Muscle of back (tissue), 11 donors: ENCODE data around the gene LARP4B. TPM values are rescaled to one million over a fixed set of nuclear protein-coding genes. Genes with fewer than 3 reads are reported as not detected.
A peak's percentile ranks its signal among the peaks of the same experiment; 100 is the strongest.

Experiments
- DNase-seq, 3 donors: peaks; one replicate each; pipeline versions ENCODE4 v3.0.0 to v3.0.0-alpha.2; 2013
- polyA plus RNA-seq, 10 donors: library from polyadenylated mRNA; unstranded; fragments of 120-200 nt; gene quantifications; one replicate each; pipeline ENCODE4 v1.2.1, GENCODE V29; 2013; ENCODE audit not compliant: insufficient read length in 10 of 10

The LARP4B gene
- polyA plus RNA-seq, 10 donors = 47.9 to 81.4 (median 59.1) TPM

DNA sequence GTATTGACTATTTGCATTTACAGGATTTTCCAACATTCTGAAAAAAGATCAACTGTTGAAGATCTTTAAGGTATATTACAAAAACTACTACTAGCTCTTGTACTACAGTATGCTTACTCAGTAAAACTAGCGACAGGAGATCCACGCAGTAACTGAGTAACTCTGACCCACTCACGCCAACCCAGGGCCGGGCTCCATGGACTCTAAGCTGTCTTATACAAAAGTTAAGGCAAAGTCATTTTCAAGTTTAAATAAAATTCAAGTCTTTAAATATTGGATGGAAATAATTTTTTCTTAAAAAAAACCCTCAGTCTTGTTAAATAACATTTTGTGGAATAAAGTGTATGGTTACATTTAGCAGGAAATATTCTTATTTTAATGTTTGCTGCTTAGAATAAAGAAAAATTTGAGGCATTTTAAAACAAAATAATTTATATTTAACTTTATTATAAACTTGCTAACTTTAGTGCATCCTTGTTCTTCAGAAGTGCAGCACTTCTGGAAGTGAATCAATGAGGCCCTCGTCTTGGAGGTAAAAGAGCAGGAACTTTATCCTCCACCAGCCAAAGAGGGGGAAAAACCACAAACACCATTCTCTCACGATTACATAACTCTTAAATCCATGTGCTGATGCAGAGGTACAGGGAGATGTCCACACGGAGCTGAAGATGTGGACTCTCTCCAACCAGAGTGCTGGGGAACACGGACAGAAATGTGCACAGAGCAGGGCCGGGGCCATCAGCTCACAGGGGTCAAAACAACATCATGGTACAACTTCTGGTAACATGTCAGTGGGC, 119.9 kb downstream of the LARP4B start:
- no peak for DNase-seq

DNA sequence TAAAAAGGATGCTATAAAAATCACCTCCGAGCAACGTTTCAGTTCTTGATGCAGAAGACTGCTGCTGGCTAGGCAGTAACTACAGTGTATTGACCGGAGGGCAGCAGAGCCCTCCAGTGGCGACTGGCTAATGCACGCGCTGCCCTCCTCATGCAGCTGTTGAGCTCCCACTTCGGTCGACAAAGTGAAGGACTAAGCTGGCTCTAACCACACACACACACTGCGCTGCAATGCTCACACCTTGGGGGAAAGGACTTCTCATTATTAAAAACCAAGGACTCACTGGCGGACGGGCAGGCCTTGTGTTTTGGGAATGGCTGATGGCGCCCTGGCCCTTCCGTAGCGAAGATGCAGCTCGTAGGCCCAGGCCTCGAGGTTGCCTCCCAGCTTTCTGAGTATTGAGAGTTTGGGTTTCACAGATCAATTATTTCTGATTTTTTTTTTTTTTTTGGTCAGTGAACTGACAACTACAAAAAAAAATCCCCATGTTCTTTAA, 121.1 kb downstream of the LARP4B start:
- DNase-seq = peak; percentile 26 to 66 (median 47)

DNA sequence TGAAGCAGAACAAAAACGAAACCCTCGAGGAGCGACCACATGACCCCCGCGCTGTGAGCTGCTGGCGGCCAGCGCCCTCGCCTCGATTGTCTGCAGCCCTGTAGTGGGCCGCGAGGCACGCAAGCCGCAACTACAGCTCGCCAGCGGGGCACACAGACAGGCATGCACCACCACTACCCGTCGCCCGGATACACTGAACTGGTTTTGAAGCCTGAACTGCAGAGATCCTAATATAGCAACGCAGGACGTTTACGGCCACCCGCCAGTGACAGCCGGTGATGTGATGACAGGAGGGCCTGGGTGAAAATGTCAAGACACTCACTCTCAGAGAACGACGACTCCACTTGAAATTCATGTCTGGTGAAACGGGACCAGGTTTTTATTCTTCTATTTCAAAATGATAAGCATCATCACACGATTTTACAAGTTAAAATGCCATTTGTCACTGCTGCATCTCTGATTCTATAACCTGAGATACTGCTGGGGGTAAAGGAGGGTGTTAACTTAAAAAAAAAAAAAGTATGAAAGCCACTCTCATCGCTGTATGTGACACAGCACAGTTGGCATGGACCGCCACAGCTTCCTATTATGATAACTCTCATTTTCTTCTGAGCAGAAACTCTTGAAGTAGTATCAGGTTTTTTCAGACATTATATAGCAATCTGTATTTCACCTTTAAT, 121.7 kb downstream of the LARP4B start:
- no peak for DNase-seq

DNA sequence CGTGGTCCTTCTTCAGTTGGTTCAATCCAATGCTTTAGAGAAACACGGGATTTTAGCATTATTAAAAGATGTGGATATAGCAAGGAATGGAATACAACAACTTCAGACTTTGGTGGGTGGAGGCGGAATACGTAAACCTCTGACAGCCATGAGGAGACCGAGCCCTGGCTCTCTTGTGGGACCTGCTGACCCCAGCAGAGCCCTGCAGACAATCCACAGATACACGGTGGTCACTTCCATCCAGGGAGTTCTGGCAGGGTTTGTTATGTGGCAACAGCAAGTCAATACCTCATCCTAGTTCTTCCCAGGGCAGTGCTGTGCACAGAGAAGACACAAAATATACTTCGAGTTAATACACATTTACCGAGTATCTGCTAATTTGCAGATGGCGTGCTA, 123.5 kb downstream of the LARP4B start:
- no peak for DNase-seq

DNA sequence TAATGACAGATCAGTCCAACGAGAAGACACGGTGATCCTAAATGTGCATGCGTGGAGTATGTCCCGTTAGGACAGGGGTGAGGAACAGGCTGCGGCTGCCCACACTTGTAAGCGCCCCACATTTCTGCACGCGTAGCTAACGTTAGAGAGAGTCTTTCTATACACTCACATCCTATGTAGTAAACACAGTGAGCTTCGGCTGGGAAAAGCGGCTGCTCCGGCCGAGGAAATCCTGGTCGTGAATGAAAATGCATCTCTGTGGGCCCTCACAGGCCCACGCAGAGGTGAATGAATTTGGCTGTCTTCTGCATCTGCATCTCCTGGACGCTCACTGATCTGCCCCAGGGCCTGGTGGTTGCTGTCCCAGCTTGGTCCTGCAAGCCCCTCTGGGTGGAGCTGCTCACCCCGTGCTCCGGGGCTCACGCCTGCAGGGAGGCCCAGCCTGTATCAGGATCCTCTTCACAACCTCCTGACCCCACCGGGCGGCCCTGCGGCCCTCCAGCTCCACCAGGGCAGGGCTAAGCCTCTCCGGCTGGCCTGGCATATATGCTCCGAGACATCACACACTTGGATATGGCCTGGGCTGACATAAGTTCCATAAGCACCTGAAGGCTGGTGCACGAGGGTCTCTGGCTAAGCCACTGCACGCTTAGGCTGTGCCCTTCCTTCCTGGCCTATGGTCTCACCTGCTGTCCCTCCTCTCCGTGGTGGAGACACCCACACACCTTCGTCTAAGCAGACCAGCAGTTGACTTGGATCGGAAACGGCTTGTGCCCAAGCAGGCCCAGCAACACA, 124.1 kb downstream of the LARP4B start:
- DNase-seq = no peak

DNA sequence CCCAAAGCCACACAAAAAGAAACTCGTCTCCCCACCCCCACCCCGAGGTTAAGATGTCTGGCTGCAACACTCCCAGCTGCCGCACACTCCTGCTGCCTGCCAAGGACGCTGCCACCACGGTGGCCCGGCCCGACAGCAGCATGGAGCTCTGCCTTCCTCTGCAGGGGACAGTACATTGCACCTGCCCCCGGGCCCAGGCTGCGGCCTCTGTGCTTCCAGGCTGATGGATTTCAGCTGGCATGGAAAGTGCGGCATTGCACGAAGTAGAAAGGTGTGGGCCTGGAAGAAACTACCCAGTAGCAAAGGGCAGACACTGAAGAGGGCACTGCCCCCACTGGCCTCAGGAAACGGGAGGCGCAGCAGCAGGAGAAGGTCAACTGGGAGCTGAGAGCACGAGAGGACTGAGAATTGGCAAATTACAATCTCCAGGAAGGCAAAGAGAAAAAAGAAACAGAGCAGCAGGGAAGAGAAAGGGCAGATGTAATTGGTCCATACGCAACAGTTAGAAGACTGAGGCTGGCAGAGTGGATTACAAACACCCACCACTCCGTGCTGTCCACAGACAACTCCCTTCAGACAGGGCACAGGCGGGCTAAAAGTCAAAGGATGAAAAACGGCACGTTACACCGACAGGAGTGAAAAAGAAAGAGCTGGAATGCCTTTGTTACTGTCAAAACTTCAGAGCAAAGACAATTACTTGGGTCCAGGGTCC, 124.9 kb downstream of the LARP4B start:
- no peak for DNase-seq

DNA sequence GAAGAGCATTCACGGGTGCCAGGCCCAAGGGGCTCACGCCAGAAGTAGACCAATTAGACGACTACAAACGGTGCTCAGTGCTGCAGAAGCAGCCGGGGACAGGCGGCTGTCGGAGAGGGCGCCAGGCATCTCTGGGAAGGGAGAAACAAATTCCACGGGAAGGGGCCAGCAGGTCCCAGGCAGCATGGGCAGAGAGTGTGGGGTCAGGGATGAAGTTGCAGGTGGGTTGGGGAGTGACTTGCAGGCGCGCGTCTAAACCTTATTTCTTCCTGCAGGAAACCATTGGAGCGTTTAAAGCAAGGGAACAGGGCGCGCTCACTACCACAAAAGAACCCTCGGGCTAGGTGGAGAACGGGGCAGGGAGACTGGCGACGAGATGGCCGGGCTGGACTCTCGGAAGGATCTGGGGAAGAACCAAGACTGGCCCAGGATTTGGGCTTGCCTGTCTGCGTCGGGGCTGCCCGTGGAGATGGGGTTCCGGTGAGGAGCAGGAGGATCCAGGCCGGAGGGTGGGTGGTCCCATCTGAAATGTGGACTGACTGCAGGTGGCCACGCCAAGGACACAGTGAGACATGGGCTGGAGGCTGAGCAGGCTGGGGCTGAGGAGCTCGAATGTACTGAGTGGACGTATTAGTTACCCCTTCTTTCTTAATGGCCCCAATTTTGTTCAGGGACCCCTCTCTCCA, 125.7 kb downstream of the LARP4B start:
- DNase-seq = no peak

DNA sequence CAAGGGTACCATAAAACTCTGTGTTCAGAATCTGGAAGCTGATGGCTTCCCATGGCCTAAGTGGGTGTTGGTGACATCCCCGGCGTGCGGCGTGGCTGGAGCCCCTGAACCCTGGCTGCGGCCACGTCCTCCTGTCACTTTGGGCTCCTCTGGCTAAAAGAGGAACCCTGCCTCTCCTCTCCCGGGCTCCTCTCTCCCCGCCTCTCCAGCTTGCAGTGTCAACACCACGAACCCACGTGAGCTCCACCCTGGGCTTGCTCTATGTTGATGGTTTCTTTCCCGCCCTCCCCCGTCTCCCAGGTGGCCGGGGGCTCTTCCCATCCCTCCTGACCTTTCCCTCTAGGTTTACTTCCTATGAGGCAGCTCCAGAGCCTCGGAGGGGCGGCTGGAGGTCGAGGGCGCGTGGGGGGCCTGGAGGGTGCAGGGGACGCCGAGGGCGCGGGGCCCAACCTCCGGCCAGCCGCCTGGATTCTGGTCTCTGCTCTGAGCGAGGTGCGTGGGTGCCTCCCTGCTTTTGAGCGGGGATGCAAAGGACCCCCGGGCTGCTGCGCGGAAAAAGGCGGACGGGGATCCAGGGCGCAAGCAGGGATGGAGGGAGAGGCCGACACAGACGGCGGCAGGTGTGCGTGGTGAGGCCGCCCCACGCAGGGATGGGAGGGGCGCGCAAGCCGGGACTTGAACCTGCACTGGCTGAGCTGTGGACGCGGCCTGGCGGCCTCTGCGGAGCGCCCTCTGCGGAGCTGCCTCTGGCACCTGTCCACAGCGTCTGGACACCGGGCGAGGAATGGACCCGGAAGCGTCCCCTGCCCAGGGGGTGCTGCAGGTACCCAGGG, 126.5 kb downstream of the LARP4B start:
- no peak for DNase-seq

DNA sequence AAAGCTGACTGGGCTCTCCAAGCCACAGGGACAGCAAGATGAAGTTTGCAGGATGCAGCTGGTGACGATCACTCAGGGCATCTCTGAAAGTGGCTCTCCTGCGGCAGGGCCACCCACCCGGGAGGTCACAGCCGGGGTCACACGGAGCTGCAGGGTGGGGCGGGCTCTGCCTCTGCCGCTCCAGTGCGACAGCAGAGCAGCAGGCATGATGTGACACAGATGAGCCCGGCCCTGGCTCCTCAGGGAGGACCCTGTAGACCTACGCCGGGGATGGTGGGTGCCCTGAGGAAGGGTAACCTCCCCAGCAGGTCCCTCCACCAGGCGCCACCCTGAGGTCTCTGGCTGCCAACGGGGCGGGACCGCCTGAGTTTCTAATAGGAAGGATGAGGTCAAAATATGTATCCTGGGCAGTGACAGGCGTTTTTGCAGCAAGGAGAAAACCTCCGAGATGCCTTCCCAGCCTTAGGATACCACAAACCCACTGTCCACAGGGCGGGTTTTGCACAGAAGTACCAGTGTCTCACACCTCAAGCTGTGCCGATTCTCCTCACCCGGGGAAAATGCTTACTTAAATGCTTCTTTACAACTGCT, 127.2 kb downstream of the LARP4B start:
- no peak for DNase-seq

DNA sequence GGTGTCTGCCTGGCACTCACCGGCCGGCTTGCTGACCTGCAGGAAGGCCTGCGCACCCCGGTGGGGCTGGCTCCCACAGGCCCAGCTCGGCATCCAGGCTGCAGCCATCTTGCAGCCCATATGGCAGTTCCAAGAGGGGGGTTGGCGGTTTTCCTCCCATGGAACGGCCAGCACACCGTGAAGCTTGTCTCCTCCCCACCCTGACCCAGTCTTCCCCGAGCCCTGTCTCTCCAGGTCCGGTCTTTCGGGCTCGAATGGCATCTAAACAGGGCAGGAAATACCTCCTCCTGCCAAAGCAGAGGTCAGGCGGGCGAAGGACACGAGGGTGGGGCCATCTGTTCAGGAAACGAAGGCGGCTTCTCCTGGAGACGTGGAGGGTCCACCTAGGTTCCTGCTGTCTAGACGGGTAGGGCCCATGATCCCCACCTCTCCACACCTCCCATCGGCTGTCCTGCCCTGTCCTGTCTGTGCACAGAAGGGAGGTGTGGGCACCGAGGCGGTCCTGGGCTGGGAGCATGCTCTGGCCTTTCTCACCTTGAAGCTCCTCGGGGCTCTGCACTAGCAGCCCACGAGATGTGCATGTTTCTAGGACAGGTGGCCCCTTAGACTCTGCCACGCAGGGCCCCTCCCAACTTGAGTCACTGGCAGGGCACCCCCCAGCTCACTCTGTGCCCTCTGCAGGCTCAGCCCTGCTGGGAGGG, 128.3 kb downstream of the LARP4B start:
- no peak for DNase-seq

DNA sequence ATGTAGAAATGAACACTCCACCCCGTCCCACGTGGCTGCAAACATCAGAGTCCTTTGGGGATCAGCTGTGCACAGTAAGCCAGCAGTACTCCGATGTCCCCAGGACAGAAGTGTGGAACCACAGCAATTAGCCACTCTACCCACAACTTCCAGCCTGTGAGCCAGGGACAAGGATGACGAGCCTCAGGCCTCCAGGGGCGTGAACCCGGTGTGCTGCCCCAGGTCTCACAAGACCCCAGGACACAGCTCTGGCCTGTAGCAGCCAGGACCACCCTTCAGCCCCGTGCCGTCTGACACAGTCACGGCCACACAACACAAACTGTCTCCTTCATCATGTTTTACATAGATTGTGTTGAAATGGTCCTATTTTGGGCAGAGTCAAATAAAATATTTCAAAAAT, 129.0 kb downstream of the LARP4B start:
- no peak for DNase-seq

DNA sequence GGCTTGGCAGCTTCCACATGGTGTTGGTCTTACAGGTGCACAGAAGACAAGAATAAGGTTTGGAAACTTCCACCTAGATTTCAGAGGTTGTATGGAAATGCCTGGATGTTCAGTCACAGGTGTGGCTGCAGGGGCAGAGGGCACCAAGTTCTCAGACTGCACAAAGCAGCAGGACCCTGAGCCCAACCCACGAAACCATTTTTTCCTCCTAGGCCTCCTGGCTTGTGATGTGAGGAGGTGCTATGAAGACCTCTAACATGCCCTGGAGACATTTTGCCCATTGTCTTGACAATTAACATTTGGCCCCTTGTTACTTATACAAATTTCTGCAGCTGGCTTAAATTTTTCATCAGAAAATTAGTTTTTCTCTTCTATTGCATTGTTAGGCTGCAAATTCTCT, 134.3 kb downstream of the LARP4B start:
- no peak for DNase-seq

DNA sequence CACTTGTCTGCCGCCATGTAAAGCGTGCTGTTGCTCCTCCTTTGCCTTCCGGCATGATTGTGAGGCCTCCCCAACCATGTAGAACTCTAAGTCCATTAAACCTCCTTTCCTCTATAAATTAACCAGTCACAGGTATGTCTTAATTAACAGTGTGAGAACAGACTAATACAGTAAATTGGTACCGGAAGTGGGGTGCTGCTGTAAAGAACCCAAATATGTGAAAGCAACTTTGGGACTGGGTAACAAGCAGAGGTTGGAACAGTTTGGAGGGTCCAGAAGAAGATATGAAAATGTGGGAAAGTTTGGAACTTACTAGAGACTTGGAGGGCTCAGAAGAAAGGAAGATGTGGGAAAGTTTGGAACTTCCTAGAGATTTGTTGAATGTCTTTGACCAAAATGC, 135.3 kb downstream of the LARP4B start:
- DNase-seq = no peak

DNA sequence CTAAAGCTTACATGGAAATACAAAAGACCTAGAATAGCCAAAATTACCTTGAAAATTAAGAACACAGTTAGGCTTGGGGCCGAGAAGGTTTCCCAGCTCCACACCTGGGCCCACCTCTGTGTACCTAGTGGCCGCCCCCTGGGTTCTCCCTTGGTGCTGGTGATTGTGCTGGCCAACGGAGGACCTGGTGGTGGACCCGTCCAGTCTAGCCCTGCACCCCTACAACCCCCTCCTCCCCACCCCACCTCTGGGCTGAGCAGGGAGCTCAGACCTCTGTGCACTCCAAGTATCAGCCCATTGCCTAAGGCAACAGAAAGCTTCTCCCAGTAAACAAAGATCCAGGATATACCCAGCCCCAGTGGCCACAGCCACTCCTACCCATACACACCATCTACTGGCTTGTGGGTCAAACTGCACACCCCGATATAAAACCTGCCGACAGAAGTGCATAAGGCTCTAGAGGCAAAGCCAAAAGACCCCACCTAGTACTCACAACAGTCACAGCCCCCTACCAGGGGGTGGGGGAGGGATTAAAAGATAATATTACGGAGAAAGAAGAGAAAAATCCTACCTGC, 137.0 kb downstream of the LARP4B start:
- no peak for DNase-seq

DNA sequence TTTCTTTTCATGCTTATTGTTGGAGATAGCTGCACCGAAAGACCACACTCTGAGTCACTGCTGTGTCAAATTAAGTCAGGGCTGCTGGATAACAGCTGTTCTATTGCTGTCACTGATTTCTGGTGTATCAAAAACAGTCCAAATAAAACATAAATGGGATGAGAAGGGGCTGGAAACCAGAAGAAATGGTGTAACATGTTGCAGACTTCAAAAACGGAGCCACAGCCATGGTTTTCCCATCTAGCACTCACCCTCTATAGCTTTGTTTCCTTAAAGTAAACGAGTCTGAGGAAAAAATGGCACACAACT, 138.8 kb downstream of the LARP4B start:
- no peak for DNase-seq

DNA sequence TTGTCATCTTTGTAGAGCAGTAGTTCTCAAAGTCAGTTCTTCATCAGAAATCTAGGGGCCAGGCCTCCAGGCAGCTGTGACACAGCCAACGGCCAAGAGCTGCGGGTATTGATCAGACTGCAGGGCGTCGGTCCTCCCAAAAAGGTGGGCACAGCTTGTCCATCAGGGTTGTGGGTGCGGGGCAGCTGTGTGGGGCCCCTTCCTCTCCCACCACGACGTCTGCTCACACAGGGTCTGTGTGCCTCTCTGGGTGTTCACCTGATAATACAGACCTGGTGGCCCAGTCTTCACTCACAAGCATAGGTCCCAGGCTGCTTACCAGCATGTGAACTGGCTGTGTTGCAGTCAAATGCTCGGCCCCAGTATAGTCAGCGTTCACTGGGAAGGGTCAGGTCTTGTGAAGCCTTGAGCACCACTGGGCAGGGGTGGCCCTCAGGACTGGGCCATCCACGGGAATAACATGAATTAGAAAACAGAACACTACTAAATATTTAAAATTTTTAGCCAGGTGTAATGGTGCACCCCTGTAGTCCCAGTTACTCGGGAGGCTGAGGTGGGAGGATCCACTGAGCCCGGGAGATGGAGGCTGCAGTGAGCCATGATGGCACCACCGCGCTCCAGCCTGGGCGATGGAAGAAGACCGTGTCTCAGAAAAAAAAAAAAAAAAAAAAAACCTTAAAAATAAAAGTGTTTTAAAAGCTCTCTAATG, 139.3 kb downstream of the LARP4B start:
- no peak for DNase-seq

DNA sequence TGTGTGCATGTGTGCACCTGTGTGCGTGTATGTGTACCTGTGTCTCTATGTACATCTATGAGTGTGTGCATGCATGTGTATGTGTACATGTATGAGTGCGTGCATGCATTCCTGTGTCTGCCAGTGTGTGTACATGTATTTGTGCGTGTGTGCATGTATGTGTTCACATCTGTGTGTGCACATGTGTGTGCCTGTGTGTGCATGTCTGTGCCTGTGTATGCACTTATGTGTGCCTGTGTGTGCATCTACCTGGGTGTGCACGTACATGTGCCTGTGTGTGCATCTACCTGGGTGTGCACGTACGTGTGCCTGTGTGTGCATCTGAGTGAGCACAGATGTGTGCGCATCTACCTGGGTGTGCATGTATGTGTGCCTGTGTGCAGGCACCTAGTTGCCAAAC, 139.9 kb downstream of the LARP4B start:
- no peak for DNase-seq

DNA sequence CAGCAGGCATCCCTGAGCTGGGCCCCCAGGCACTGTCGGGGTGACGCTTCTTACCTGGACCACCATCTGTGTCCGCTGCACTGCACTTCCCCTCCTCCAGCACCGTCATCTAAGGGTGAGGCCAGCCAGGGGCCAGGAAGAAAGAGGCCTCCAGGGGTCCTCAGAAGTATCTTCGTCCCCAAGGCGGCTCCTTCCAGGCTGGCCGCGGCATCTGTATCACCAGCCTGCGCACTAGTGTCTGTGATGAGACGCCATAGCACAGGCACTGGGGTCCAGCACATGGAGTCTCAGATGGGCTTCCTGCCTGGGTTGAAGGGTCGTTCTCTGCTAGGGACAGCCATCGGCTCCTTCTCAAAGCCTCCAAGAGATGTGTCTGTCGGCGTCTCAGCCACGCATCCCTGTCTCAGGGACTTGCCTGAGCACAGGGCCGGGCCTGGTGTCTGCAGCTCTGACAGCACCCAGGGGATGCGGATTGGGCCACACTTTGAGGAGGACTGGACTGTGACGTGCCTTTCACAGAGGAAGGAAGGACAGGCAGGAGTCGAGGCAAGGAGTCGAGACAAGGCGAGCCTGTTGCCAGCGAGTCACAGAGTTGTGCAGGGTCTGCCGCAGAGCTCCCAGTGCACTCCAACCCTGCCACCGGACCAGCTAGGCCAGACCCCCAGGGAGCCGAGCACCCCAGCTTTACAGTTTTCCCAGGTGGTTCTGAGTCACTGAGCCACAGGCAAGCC, 140.5 kb downstream of the LARP4B start:
- DNase-seq = no peak
